SK-N-DZ (cell line): ENCODE results near the gene HSFY2. TPM values are rescaled to one million over a fixed set of nuclear protein-coding genes. Genes with fewer than 3 reads are reported as not detected.
"Not testable (repeated sequence)": the region's sequence is repeated elsewhere in the genome, so short reads cannot be mapped to it uniquely, and the experiment has no call there.

Experiments used
- DNase-seq: peaks from one replicate; pipeline ENCODE4 v3.0.0-alpha.2; 2015; ENCODE audit warnings: low spot score
- polyA plus RNA-seq, 2 experiments: library from polyadenylated mRNA; depleted of rRNA; stranded (reverse); fragments of >200 nt; gene quantifications; 2 replicates each; pipeline ENCODE4 v1.2.3, GENCODE V29; 2014
- small RNA-seq, 2 experiments: library from RNA; depleted of rRNA; stranded (forward); fragments of <200 nt; gene quantifications; one replicate each; pipeline ENCODE3, GENCODE V24; 2014

The HSFY2 gene, protein sequence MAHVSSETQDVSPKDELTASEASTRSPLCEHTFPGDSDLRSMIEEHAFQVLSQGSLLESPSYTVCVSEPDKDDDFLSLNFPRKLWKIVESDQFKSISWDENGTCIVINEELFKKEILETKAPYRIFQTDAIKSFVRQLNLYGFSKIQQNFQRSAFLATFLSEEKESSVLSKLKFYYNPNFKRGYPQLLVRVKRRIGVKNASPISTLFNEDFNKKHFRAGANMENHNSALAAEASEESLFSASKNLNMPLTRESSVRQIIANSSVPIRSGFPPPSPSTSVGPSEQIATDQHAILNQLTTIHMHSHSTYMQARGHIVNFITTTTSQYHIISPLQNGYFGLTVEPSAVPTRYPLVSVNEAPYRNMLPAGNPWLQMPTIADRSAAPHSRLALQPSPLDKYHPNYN
- not detected in 2 replicates for polyA plus RNA-seq (2014; cell fraction: cytosol; rRNA removed)
- polyA plus RNA-seq (2014; cell fraction: nucleus; rRNA removed) = not detected in 2 replicates

- not testable (repeated sequence) for DNase-seq
Observed at GRCh38 chrY:18773635-18774034, at the start of gene HSFY2. Gene HSFY2 (minus strand): TSS chrY:18773735. CDS start chrY:18773618, 117 bp downstream.

- DNase-seq = not testable (repeated sequence)
Observed at GRCh38 chrY:18815751-18816150, 42.2 kb upstream of the HSFY2 start.

- DNase-seq = not testable (repeated sequence)
Observed at GRCh38 chrY:18788757-18789406, 15.3 kb upstream of the HSFY2 start.

DNA sequence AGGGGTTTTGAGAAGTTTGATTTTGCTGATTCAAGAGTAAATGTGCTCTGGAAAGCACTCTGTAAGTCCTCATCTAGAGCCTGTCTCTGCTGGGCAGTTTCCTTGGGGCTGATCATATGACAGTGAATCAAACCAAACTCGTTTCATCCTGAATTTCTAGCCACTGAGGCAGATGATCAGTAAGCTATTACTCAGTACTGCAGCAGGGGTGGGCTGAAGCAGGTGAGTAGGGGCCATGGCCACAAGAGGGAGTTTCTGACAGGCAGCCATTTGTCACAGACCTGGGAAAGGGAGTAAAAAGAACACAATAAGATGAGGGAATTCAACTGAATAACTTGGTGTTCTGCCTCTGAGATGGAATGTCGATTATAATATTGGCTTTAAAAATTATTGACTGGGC lies 19.5 kb downstream of the HSFY2 start:
- not testable (repeated sequence) for DNase-seq

GRCh38 chrY:18753133-18753815 lies 20.3 kb downstream of the HSFY2 start:
- not testable (repeated sequence) for DNase-seq

DNA sequence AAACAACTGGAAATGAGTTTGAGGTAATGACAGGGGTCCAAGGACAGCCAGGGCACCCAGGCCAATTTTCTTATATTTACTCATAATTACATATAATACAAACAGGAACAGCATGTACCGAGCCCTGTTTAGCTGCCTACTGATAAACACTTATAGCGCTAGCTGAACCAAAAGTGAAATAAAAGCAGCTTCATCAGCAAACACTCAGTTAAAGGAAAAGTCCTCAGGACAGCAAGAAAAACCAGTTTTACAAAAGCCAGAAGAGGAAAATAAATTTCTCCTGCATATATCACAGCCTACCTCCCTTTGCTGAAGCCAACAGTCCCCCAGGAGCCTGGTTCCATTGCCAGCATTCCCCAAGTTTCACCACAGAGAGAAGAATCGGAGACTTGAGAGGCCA lies 49.8 kb downstream of the HSFY2 start:
- DNase-seq = not testable (repeated sequence)

Small RNA genes lying within 50 kb of the gene (small RNA-seq; reads per million reads assigned to genes)
- 0 reads per million in 2 experiments for gene GPM6BP2
